HG03469 (cell line): Measurements from ENCODE around the gene LDLRAD4.
"Not testable (repeated sequence)": the region's sequence is repeated elsewhere in the genome, so short reads cannot be mapped to it uniquely, and the experiment has no call there.

Experiments
- ATAC-seq: cut with Tn5 transposase; IDR thresholded peaks from one replicate; pipeline ENCODE4 v1.9.1; 2021; ENCODE audit warnings: mild to moderate bottlenecking, moderate library complexity, moderate number of reproducible peaks; ENCODE audit not compliant: unreplicated experiment

Gene LDLRAD4

GRCh38 chr18:13477147-13477683 lies 258.7 kb downstream of the LDLRAD4 start:
- ATAC-seq = no peak

GRCh38 chr18:13480571-13481255 lies 262.2 kb downstream of the LDLRAD4 start:
- ATAC-seq = no peak

- no peak for ATAC-seq
These were observed 262.8 kb downstream of the LDLRAD4 start for GRCh38 chr18:13481331-13481730.

- peak; percentile 78 for ATAC-seq
These were observed 263.5 kb downstream of the LDLRAD4 start for GRCh38 chr18:13481820-13482617.

- ATAC-seq = no peak
These were observed 264.0 kb downstream of the LDLRAD4 start for GRCh38 chr18:13482618-13482945.

GRCh38 chr18:13483316-13484270 lies 265.0 kb downstream of the LDLRAD4 start:
- no peak for ATAC-seq

GRCh38 chr18:13485182-13485581 lies 266.6 kb downstream of the LDLRAD4 start:
- ATAC-seq = no peak

- ATAC-seq = no peak
These were observed 267.0 kb downstream of the LDLRAD4 start for GRCh38 chr18:13485604-13486003.

GRCh38 chr18:13486284-13486683 lies 267.7 kb downstream of the LDLRAD4 start:
- no peak for ATAC-seq

- ATAC-seq = no peak
These were observed 268.1 kb downstream of the LDLRAD4 start for GRCh38 chr18:13486686-13487085.

GRCh38 chr18:13487237-13487636 lies 268.7 kb downstream of the LDLRAD4 start:
- ATAC-seq = no peak

- ATAC-seq = no peak
These were observed 269.8 kb downstream of the LDLRAD4 start for GRCh38 chr18:13488281-13488929.

GRCh38 chr18:13489303-13489702 lies 270.7 kb downstream of the LDLRAD4 start:
- ATAC-seq = not testable (repeated sequence)

GRCh38 chr18:13491138-13491537 lies 272.6 kb downstream of the LDLRAD4 start:
- ATAC-seq = no peak

- ATAC-seq = no peak
These were observed 273.8 kb downstream of the LDLRAD4 start for GRCh38 chr18:13492314-13492713.

GRCh38 chr18:13493079-13493478 lies 274.5 kb downstream of the LDLRAD4 start:
- no peak for ATAC-seq

- ATAC-seq = no peak
These were observed 275.2 kb downstream of the LDLRAD4 start for GRCh38 chr18:13493725-13494124.

GRCh38 chr18:13494871-13495445 lies 276.4 kb downstream of the LDLRAD4 start:
- ATAC-seq = no peak

GRCh38 chr18:13495961-13496360 lies 277.4 kb downstream of the LDLRAD4 start:
- no peak for ATAC-seq

GRCh38 chr18:13496691-13497281 lies 278.2 kb downstream of the LDLRAD4 start:
- ATAC-seq = no peak
